Smooth muscle cell of the umbilical artery (primary cell): ENCODE measurements around the gene PRDX6. TPM values are rescaled to one million over a fixed set of nuclear protein-coding genes. Genes with fewer than 3 reads are reported as not detected.

ENCODE experiments used
- total RNA-seq: library from RNA; depleted of rRNA; stranded (reverse); fragments of >200 nt; gene quantifications from 2 replicates; pipeline ENCODE4 v1.2.3, GENCODE V29; 2014

PRDX6 gene, protein sequence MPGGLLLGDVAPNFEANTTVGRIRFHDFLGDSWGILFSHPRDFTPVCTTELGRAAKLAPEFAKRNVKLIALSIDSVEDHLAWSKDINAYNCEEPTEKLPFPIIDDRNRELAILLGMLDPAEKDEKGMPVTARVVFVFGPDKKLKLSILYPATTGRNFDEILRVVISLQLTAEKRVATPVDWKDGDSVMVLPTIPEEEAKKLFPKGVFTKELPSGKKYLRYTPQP
- 309 and 546 TPM in 2 replicates for total RNA-seq

DNA sequence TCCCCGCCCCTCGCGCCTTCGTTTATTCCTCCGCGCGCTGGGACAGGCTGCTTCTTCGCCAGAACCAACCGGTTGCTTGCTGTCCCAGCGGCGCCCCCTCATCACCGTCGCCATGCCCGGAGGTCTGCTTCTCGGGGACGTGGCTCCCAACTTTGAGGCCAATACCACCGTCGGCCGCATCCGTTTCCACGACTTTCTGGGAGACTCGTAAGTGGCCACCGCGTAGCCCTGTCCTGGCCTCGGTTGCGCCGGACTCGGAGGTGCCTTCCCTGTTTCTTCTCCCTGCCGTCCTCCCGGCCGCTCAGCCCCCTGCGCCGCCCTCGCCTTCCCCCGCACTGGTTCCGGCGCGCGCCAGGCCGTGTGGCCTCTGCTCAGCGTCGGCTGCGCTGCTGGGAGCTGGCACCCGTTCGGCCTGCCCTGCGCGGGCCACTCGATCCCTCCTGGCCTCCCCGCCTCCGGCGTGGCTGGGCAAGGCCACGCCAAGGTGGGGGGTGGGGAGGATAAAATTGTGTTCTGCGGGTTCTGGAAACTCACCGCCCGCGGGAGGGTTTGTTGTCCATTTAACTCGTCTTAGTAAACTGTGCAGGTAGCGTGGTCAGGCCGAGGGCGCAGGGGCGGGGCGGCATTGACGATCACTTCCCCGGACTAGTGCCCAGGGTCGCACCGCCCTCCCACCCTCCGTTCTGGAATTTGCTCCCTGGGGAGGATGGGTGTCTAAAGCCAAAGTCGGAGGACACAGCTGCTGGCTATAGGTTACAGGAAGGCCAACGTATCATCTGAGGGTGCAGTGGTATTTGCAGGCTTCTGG lies at the start of gene PRDX6:
Gene PRDX6, plus strand, starts transcription at position 50 of the 808 bp plus-strand sequence. Its CDS starts 63 bp downstream, at position 113.

Other genes with a start within 250 kb of the PRDX6 start
- gene SLC9C2, start 125.7 kb downstream of the PRDX6 start, total RNA-seq: 0.30 and 0.46 TPM in 2 replicates
- not detected in 2 replicates for gene TEX50, start 158.0 kb downstream of the PRDX6 start, total RNA-seq
- under 0.01 and 2.6 TPM in 2 replicates for gene ANKRD45, start 192.5 kb downstream of the PRDX6 start, total RNA-seq
- gene KLHL20, start 237.6 kb downstream of the PRDX6 start, total RNA-seq: 50.1 and 64.4 TPM in 2 replicates